Dermis blood vessel endothelial cell (primary cell): ENCODE data around the gene KRTAP10-6. TPM values are rescaled to one million over a fixed set of nuclear protein-coding genes. Genes with fewer than 3 reads are reported as not detected.
"Not testable (repeated sequence)": the region's sequence is repeated elsewhere in the genome, so short reads cannot be mapped to it uniquely, and the experiment has no call there.

Experiments
- DNase-seq: peaks from one replicate; pipeline ENCODE4 v3.0.0; 2010
- total RNA-seq: library from RNA; depleted of rRNA; stranded (reverse); fragments of >200 nt; gene quantifications from 2 replicates; pipeline ENCODE4 v1.2.3, GENCODE V29; 2014

KRTAP10-6 gene
- not detected in 2 replicates for total RNA-seq

GRCh38 chr21:44592446-44593311 lies at the start of gene KRTAP10-6:
TSS of gene KRTAP10-6 (minus strand) at chr21:44592505. CDS start at chr21:44592484, 21 bp downstream.
- DNase-seq: no peak

GRCh38 chr21:44640761-44641160 lies 48.5 kb upstream of the KRTAP10-6 start:
- no peak for DNase-seq

- DNase-seq: no peak
Observed at GRCh38 chr21:44639331-44639655, 47.0 kb upstream of the KRTAP10-6 start.

GRCh38 chr21:44638506-44639330 lies 46.4 kb upstream of the KRTAP10-6 start:
- not testable (repeated sequence) for DNase-seq

- not testable (repeated sequence) for DNase-seq
Observed at GRCh38 chr21:44637851-44638348, 45.6 kb upstream of the KRTAP10-6 start.

GRCh38 chr21:44637018-44637850 lies 44.9 kb upstream of the KRTAP10-6 start, which contains the start of gene KRTAP10-10:
TSS of gene KRTAP10-10 (plus strand) at chr21:44637356. CDS start at chr21:44637418, 62 bp downstream.
- DNase-seq: no peak

- DNase-seq: no peak
Observed at GRCh38 chr21:44636209-44637017, 44.1 kb upstream of the KRTAP10-6 start.

- DNase-seq: no peak
Observed at GRCh38 chr21:44632067-44632466, 39.8 kb upstream of the KRTAP10-6 start.

- DNase-seq: no peak
Observed at GRCh38 chr21:44630440-44630839, 38.1 kb upstream of the KRTAP10-6 start.

- DNase-seq: no peak
Observed at GRCh38 chr21:44628707-44629391, 36.5 kb upstream of the KRTAP10-6 start.

- not testable (repeated sequence) for DNase-seq
Observed at GRCh38 chr21:44627831-44628233, 35.5 kb upstream of the KRTAP10-6 start.

GRCh38 chr21:44627181-44627822 lies 35.0 kb upstream of the KRTAP10-6 start:
- DNase-seq: not testable (repeated sequence)

- DNase-seq: no peak
Observed at GRCh38 chr21:44626673-44627143, 34.4 kb upstream of the KRTAP10-6 start, which contains the start of gene KRTAP10-9. TSS of gene KRTAP10-9 (plus strand) at chr21:44627093. CDS start at chr21:44627172, 79 bp downstream.

GRCh38 chr21:44626262-44626661 lies 34.0 kb upstream of the KRTAP10-6 start:
- DNase-seq: no peak

GRCh38 chr21:44625756-44626155 lies 33.5 kb upstream of the KRTAP10-6 start:
- no peak for DNase-seq

- no peak for DNase-seq
Observed at GRCh38 chr21:44623575-44623974, 31.3 kb upstream of the KRTAP10-6 start.

- no peak for DNase-seq
Observed at GRCh38 chr21:44619886-44620285, 27.6 kb upstream of the KRTAP10-6 start.

- DNase-seq: peak; percentile 7
Observed at GRCh38 chr21:44618909-44619308, 26.6 kb upstream of the KRTAP10-6 start.

GRCh38 chr21:44618504-44618903 lies 26.2 kb upstream of the KRTAP10-6 start:
- DNase-seq: peak; percentile 65

- no peak for DNase-seq
Observed at GRCh38 chr21:44617071-44617501, 24.8 kb upstream of the KRTAP10-6 start.
